NB4 (cell line): Measurements from ENCODE around the gene ZCCHC7.
"Not testable (repeated sequence)": the region's sequence is repeated elsewhere in the genome, so short reads cannot be mapped to it uniquely, and the experiment has no call there.

Source experiments
- DNase-seq: peaks from one replicate; pipeline ENCODE4 v3.0.0; 2010; ENCODE audit warnings: low read depth
- H3K4me3 ChIP-seq: one replicate; pipeline ENCODE4 v1.5.1; 2011; ENCODE audit warnings: mild to moderate bottlenecking, low read depth, low read length, moderate library complexity
- MYC ChIP-seq: IDR thresholded peaks from 2 replicates; pipeline ENCODE4 v1.6.1; 2011; ENCODE audit warnings: low read depth, low read length
- POLR2A ChIP-seq: IDR thresholded peaks from 2 replicates; pipeline ENCODE4 v1.6.1; 2011; ENCODE audit warnings: mild to moderate bottlenecking; ENCODE audit not compliant: insufficient read length; ENCODE audit errors: extremely low read depth
- TF ChIP-seq, protein P1 (sequence below): IDR thresholded peaks from 2 replicates; pipeline ENCODE4 v1.6.1; 2011; ENCODE audit warnings: low read depth, low read length
- TF ChIP-seq, protein P2 (sequence below): IDR thresholded peaks from one replicate; pipeline ENCODE4 v1.5.1; 2012; ENCODE audit warnings: low read depth, low read length

Gene ZCCHC7

DNA sequence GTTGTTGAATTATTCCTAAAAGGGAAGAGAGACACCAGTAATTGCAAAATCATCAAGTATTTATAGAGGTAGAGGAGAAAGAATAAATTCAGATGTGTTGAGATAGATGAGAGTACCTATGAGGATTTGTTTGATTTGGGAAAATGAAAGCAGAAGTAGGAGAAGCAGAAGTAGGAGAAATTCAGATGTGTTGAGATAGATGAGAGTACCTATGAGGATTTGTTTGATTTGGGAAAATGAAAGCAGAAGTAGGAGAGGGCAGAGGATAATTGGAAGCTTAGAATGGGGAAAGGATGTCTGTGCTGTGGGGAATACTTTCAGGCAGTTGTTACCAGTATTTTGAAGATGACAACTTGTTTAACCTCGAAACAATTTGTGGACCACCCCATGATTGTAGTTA lies 35.1 kb upstream of the ZCCHC7 start:
- no peak for DNase-seq
- no peak overlapping the region for H3K4me3 ChIP-seq
- TF ChIP-seq, protein P1, sequence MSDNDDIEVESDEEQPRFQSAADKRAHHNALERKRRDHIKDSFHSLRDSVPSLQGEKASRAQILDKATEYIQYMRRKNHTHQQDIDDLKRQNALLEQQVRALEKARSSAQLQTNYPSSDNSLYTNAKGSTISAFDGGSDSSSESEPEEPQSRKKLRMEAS: no peak
- TF ChIP-seq POLR2A (no peak), MYC (no peak)
- TF ChIP-seq, protein P2, sequence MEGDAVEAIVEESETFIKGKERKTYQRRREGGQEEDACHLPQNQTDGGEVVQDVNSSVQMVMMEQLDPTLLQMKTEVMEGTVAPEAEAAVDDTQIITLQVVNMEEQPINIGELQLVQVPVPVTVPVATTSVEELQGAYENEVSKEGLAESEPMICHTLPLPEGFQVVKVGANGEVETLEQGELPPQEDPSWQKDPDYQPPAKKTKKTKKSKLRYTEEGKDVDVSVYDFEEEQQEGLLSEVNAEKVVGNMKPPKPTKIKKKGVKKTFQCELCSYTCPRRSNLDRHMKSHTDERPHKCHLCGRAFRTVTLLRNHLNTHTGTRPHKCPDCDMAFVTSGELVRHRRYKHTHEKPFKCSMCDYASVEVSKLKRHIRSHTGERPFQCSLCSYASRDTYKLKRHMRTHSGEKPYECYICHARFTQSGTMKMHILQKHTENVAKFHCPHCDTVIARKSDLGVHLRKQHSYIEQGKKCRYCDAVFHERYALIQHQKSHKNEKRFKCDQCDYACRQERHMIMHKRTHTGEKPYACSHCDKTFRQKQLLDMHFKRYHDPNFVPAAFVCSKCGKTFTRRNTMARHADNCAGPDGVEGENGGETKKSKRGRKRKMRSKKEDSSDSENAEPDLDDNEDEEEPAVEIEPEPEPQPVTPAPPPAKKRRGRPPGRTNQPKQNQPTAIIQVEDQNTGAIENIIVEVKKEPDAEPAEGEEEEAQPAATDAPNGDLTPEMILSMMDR: no peak

DNA sequence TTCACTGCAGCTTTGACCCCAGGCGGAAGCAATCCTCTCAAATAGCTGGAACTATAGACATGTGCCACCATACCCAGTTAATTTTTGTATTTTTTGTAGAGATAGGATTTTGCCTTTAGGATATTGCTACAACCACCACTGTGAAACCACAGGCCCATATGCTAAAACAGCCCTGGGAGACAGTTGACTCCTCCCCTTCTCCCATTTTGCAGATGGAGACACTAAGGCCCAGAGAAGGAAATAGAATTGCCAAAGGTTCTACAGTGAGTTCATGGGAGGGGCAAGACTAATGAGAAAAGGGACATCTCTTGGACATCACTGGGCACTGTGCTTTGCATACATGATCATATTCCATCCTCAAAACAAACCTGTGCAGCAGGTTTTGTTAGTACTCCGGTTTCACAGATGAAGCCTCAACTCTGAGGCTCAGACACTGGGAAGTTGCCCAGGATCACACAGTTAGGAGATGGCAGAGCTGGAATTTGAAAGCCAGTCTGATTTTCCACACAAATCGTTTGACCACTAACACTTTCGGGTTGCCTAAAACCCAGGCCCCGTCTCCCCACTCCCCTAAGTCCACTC lies 27.6 kb upstream of the ZCCHC7 start:
- H3K4me3 ChIP-seq, DNase-seq: not testable (repeated sequence)

DNA sequence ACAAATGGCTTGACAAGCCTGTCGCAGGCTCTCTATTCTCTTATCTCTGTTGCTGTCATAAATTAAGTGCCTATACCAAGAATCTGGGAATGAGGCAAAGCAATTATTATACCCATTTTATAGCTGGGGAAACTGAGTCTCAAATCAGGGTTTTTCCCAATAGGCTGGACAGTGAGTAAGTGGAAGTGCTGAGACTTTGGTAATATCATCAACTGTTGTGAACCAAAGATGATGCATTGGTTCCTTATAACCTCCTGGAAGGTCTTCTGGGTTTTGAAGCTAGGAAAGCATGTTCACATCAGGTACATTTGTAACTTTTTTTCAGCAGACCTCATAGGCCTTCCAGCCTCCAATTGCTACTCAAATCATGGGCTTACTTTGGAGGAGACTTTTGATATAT lies 25.6 kb upstream of the ZCCHC7 start:
- no peak for DNase-seq
- no peak for TF ChIP-seq MYC
- TF ChIP-seq POLR2A: no peak
- TF ChIP-seq, protein P1: no peak
- TF ChIP-seq, protein P2: no peak
- no peak overlapping the region for H3K4me3 ChIP-seq

DNA sequence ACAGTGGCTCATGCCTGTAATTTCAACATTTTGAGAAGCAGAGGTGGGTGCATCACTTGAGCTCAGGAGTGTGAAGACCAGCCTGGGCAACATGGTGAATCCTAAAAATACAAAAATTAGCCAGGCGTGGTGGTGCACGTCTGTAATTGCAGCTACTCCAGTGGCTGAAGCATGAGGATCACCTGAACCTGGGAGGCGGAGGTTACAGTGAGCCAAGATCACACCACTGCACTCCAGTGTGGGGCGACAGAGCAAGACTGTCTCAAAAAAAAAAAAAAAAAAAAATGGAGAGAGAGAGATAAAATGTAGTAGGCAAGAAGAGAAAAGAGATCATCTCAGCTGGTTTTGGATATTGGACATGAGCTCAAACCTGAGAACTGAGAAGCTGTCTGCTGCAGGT lies 23.7 kb upstream of the ZCCHC7 start:
- DNase-seq: no peak
- H3K4me3 ChIP-seq: no peak overlapping the region
- TF ChIP-seq MYC (no peak), POLR2A (no peak)
- TF ChIP-seq, protein P1: no peak
- TF ChIP-seq, protein P2: no peak

DNA sequence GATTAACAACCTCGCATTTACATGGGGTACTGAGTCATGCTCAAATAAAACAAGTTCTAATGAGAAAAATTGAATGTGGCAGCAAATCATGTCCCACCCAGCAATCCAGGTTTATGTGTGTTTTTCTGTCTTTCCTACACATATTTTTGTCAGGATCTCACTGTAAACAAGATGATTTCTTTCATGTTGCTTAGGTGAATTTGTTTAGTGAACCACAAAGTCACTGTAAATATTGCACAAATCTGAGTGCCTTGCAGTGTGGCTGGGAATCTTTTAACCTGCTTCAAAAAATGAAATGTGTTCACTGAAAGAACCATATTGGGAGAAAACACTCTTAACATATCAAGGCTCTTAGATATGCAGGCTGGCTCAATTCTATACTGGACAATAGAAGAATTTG lies 23.1 kb upstream of the ZCCHC7 start:
- no peak for TF ChIP-seq POLR2A
- TF ChIP-seq, protein P1: no peak
- TF ChIP-seq, protein P2: no peak
- no peak for TF ChIP-seq MYC
- no peak overlapping the region for H3K4me3 ChIP-seq
- no peak for DNase-seq

DNA sequence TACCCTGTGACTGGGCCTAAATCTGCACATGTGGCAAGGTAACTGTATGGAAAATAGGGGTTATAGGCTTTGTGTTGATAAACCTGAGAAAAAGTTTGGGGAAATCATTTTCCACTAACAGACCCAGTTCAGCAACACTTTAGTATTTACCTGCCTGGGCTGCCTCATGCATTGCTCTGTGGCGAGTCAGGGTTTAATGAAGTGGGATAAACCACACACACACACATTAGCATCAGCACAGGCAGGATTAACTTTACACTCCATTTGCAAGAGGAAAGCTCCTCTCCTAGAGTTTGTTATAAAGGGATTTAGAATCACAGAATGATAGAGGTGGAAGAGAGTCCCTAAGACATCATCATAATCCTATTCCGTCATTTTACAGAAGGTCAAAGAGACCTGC lies 20.0 kb upstream of the ZCCHC7 start:
- no peak for DNase-seq
- TF ChIP-seq MYC: no peak
- TF ChIP-seq POLR2A: no peak
- TF ChIP-seq, protein P2: no peak
- TF ChIP-seq, protein P1: no peak
- H3K4me3 ChIP-seq: no peak overlapping the region
